Transverse colon (tissue), 4 donors: ENCODE results near the gene GABBR2. TPM values are rescaled to one million over a fixed set of nuclear protein-coding genes. Genes with fewer than 3 reads are reported as not detected.

ENCODE experiments used
- DNase-seq: peaks from one replicate; pipeline ENCODE4 v3.0.0-alpha.2; 2019
- H3K27ac ChIP-seq, 4 donors: fragments of 200-600 bp; sonication (generic); 2 replicates each; pipeline ENCODE4 v1.5.1; 2016 to 2018; ENCODE audit warnings: inconsistent platforms in 4 of 4
- H3K27me3 ChIP-seq: fragments of 200-600 bp; sonication (generic); 2 replicates; pipeline ENCODE4 v1.5.1; 2017; ENCODE audit warnings: inconsistent platforms
- H3K36me3 ChIP-seq, 4 donors: fragments of 200-600 bp; sonication (generic); 2 replicates each; pipeline ENCODE4 v1.5.1; 2017 to 2019; ENCODE audit warnings: inconsistent platforms in 4 of 4
- H3K4me1 ChIP-seq, 4 donors: fragments of 200-600 bp; sonication (generic); 2 replicates each; pipeline ENCODE4 v1.5.1; 2017 to 2020; ENCODE audit warnings: inconsistent platforms in 4 of 4
- H3K4me3 ChIP-seq, 4 donors: fragments of 200-600 bp; sonication (generic); 1 replicate in 1 of 4; 2 replicates in 3 of 4; pipeline versions ENCODE4 v1.5.1 to v1.6.1; 2017 to 2019; ENCODE audit warnings: inconsistent platforms in 4 of 4
- H3K9me3 ChIP-seq, 2 donors: fragments of 200-600 bp; sonication (generic); 2 replicates each; pipeline ENCODE4 v1.5.1; 2017 to 2019; ENCODE audit warnings: inconsistent platforms in 2 of 2
- CTCF ChIP-seq, 5 experiments: fragments of 200-600 bp in 3 of 5; fragments of 450-650 bp in 2 of 5; sonication (generic) in 3 of 5; IDR thresholded peaks; 1 replicate in 2 of 5; 2 replicates in 3 of 5; pipeline ENCODE4 v1.5.1; 2016 to 2017; ENCODE audit warnings: antibody characterized with exemption in 5 of 5, inconsistent platforms in 3 of 5, mild to moderate bottlenecking in 2 of 5, moderate library complexity in 1 of 5
- EP300 ChIP-seq: sonication (generic); formaldehyde crosslinking; IDR thresholded peaks from one replicate; pipeline ENCODE4 v1.6.1; 2017; ENCODE audit warnings: antibody characterized with exemption, low read depth
- POLR2A ChIP-seq: fragments of 450-650 bp; IDR thresholded peaks from one replicate; pipeline ENCODE4 v1.6.1; 2016; ENCODE audit warnings: antibody characterized with exemption, mild to moderate bottlenecking, moderate library complexity
- POLR2AphosphoS5 ChIP-seq, 3 donors: sonication (generic); formaldehyde crosslinking; IDR thresholded peaks; one replicate each; pipeline ENCODE4 v1.6.1; 2016; ENCODE audit warnings: antibody characterized with exemption in 3 of 3
- WGBS, 2 donors: methylation state at CpG; one replicate each; pipeline ENCODE4 v1.1.5; 2018; ENCODE audit warnings: low coverage in 1 of 2; 5-methylcytosine and 5-hydroxymethylcytosine counted together
- in situ Hi-C, 4 donors: fragments of 200-750 bp; cut with MboI; loops; one replicate each; pipeline versions ENCODE4 v1.15.0 to v1.15.1; 2017; ENCODE audit warnings: low sequenced_read_pairs in 3 of 4, low pct_ligation_motif_present in 1 of 4, low pct_unique_long_range_greater_than_20kb in 1 of 4
- intact Hi-C: fragments of 100-400 bp; cut with DNase I; formaldehyde crosslinking; loops from one replicate; pipeline ENCODE4 v1.15.1; 2023; ENCODE audit warnings: low total_unique reads
- total RNA-seq, 4 donors: library from RNA; depleted of rRNA; stranded (reverse); fragments of >200 nt; gene quantifications; one replicate each; pipeline ENCODE4 v1.1.0, GENCODE V29; 2016

The GABBR2 gene
- total RNA-seq, 4 donors from 2014 or later = not detected

GRCh38 chr9:98727428-98727827, 18.7 kb upstream of the GABBR2 start:
- H3K36me3 ChIP-seq = no peaks in the 10 kb centered on the region
- H3K4me3 ChIP-seq = no peak overlapping the region
- in situ Hi-C loops (no loop called here), intact Hi-C loops (no loop called here)
- WGBS, 2 donors = 0 to 58% methylated on average over 1 to 7 of the region's 7 CpGs
- H3K9me3 ChIP-seq = no peaks in the 10 kb centered on the region
- H3K27me3 ChIP-seq = peaks cover 8% of the 10 kb centered on the region
- TF ChIP-seq POLR2AphosphoS5 (IDR thresholded peaks at IDR 0.05) (no peak), POLR2A (no peak), EP300 (no peak), CTCF (IDR thresholded peaks at IDR 0.05) (no peak)
- DNase-seq = no peak
- no peaks in the 10 kb centered on the region for H3K4me1 ChIP-seq
- no peak overlapping the region for H3K27ac ChIP-seq

GRCh38 chr9:98726735-98727134, 18.0 kb upstream of the GABBR2 start:
- Histone ChIP-seq H3K4me1 (no peaks in the 10 kb centered on the region), H3K9me3 (no peaks in the 10 kb centered on the region), H3K4me3 (no peak overlapping the region), H3K27me3 (peaks cover 12% of the 10 kb centered on the region), H3K36me3 (no peaks in the 10 kb centered on the region), H3K27ac (no peak overlapping the region)
- in situ Hi-C loops = no loop called here
- intact Hi-C loops = no loop called here
- no peak for TF ChIP-seq POLR2AphosphoS5 (IDR thresholded peaks at IDR 0.05)
- no peak for TF ChIP-seq POLR2A
- no peak for TF ChIP-seq CTCF (IDR thresholded peaks at IDR 0.05)
- no peak for TF ChIP-seq EP300
- no peak for DNase-seq
- WGBS, 2 donors = 54 to 100% methylated on average over 1 to 5 of the region's 5 CpGs

GRCh38 chr9:98724810-98725530, 16.2 kb upstream of the GABBR2 start:
- Histone ChIP-seq H3K9me3 (no peaks in the 10 kb centered on the region), H3K4me3 (no peak overlapping the region), H3K27ac (no peak overlapping the region), H3K4me1 (no peaks in the 10 kb centered on the region), H3K36me3 (no peaks in the 10 kb centered on the region), H3K27me3 (peaks cover 12% of the 10 kb centered on the region)
- intact Hi-C loops = no loop called here
- TF ChIP-seq POLR2AphosphoS5 (IDR thresholded peaks at IDR 0.05) (no peak), CTCF (IDR thresholded peaks at IDR 0.05) (no peak), EP300 (no peak), POLR2A (no peak)
- in situ Hi-C loops = no loop called here
- WGBS, 2 donors = 63 to 80% methylated on average over 1 to 5 of the region's 5 CpGs
- DNase-seq = no peak

GRCh38 chr9:98721643-98722042, 12.9 kb upstream of the GABBR2 start:
- Histone ChIP-seq H3K4me1 (no peaks in the 10 kb centered on the region), H3K36me3 (no peaks in the 10 kb centered on the region), H3K9me3 (no peaks in the 10 kb centered on the region), H3K4me3 (no peak overlapping the region), H3K27ac (no peak overlapping the region), H3K27me3 (peaks cover 12% of the 10 kb centered on the region)
- WGBS, 2 donors = 85 to 100% methylated on average over 1 to 2 of the region's 2 CpGs
- DNase-seq = no peak
- intact Hi-C loops = no loop called here
- TF ChIP-seq EP300 (no peak), POLR2AphosphoS5 (IDR thresholded peaks at IDR 0.05) (no peak), POLR2A (no peak), CTCF (IDR thresholded peaks at IDR 0.05) (no peak)
- in situ Hi-C loops = no loop called here
